ENCODE results near the gene MMP28. TPM values are rescaled to one million over a fixed set of nuclear protein-coding genes. Genes with fewer than 3 reads are reported as not detected.

Gene MMP28
- total RNA-seq, 1 donor from 2014 or later, result 0.17 TPM

DNA sequence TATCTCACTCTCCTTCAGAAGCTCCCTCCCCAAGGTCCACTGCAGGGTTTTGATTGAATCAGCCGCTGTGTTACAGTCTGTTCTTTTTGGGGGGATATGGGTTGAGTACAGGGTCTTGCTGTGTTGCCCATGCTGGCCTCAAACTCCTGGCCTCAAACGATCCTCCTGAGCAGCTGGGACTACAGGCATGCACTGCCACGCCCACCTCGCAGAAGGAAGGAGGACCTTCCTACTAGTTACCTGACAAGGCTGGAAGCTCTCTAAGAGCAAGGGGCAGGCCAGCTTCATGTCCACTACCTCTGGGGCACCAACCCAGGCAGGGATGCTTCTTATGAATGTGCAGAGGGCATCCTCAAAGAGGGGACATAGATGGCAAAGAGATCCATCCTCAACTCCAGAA lies 1.9 kb upstream of the MMP28 start:
- H3K36me3 ChIP-seq (ENCODE audit: control insufficient read depth, insufficient read depth, low read length), result no peaks in the 10 kb centered on the region
- TF ChIP-seq, protein P1, sequence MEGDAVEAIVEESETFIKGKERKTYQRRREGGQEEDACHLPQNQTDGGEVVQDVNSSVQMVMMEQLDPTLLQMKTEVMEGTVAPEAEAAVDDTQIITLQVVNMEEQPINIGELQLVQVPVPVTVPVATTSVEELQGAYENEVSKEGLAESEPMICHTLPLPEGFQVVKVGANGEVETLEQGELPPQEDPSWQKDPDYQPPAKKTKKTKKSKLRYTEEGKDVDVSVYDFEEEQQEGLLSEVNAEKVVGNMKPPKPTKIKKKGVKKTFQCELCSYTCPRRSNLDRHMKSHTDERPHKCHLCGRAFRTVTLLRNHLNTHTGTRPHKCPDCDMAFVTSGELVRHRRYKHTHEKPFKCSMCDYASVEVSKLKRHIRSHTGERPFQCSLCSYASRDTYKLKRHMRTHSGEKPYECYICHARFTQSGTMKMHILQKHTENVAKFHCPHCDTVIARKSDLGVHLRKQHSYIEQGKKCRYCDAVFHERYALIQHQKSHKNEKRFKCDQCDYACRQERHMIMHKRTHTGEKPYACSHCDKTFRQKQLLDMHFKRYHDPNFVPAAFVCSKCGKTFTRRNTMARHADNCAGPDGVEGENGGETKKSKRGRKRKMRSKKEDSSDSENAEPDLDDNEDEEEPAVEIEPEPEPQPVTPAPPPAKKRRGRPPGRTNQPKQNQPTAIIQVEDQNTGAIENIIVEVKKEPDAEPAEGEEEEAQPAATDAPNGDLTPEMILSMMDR (IDR thresholded peaks at IDR 0.05; ENCODE audit: insufficient read depth, low read length, poor library complexity, severe bottlenecking), result no peak
- DNase-seq (ENCODE audit: low read depth), result no peak
- no peak overlapping the region for H3K4me3 ChIP-seq (ENCODE audit: low read depth, low read length)
- peaks cover 30% of the 10 kb centered on the region for H3K27me3 ChIP-seq (ENCODE audit: control insufficient read depth, insufficient read depth, low read length)

DNA sequence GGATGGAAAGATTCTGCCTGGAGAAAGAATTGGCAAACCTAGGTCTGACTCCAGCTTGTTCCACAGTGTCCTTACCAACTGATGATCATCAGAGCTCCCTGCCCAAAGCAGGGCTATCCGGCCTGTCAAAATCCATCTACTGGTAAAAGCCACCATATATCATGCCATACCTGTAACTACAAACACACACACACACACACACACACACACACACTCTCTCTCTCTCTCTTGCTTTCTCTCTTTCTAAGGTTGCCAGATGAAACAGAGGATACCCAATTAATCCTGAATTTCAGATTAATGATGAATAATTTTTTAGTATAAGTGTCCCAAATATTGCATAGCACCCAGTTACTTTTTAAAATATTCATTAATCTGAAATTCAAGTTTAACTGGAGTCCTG lies 1.5 kb upstream of the MMP28 start:
- Histone ChIP-seq H3K36me3 (ENCODE audit: control insufficient read depth, insufficient read depth, low read length) (no peaks in the 10 kb centered on the region), H3K27me3 (ENCODE audit: control insufficient read depth, insufficient read depth, low read length) (peaks cover 32% of the 10 kb centered on the region), H3K4me3 (ENCODE audit: low read depth, low read length) (no peak overlapping the region)
- DNase-seq (ENCODE audit: low read depth), result no peak
- TF ChIP-seq, protein P1 (IDR thresholded peaks at IDR 0.05; ENCODE audit: insufficient read depth, low read length, poor library complexity, severe bottlenecking), result no peak

- Histone ChIP-seq H3K4me3 (ENCODE audit: low read depth, low read length) (peak overlapping the region; percentile 32), H3K36me3 (ENCODE audit: control insufficient read depth, insufficient read depth, low read length) (no peaks in the 10 kb centered on the region), H3K27me3 (ENCODE audit: control insufficient read depth, insufficient read depth, low read length) (peaks cover 32% of the 10 kb centered on the region)
- no peak for DNase-seq (ENCODE audit: low read depth)
- TF ChIP-seq, protein P1 (IDR thresholded peaks at IDR 0.05; ENCODE audit: insufficient read depth, low read length, poor library complexity, severe bottlenecking), result no peak
These were observed 427 bp upstream of the MMP28 start for GRCh38 chr17:35795871-35796265.

DNA sequence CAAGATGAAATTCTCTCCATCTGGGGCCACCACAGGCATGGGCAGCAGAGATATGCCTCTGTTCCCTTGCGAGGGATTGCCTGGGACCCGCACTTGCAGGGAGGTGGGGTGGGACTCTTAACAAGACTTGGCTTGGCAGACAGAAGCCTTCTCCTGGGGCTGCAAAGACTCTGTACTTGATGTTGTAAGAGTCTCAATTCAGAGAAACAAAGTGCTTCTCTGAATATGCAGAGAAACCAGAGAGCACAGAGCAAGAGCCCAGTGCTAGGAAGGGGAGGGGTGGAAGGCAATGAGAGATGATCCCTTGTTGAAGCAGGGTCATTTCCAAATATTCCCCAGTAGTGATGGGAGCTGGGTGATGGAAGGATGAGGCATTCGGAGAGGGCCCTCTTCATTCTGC lies 2.2 kb downstream of the MMP28 start:
- TF ChIP-seq, protein P1 (IDR thresholded peaks at IDR 0.05; ENCODE audit: insufficient read depth, low read length, poor library complexity, severe bottlenecking), result no peak
- H3K27me3 ChIP-seq (ENCODE audit: control insufficient read depth, insufficient read depth, low read length), result peaks cover 32% of the 10 kb centered on the region
- no peak overlapping the region for H3K4me3 ChIP-seq (ENCODE audit: low read depth, low read length)
- DNase-seq (ENCODE audit: low read depth), result no peak
- no peaks in the 10 kb centered on the region for H3K36me3 ChIP-seq (ENCODE audit: control insufficient read depth, insufficient read depth, low read length)

DNA sequence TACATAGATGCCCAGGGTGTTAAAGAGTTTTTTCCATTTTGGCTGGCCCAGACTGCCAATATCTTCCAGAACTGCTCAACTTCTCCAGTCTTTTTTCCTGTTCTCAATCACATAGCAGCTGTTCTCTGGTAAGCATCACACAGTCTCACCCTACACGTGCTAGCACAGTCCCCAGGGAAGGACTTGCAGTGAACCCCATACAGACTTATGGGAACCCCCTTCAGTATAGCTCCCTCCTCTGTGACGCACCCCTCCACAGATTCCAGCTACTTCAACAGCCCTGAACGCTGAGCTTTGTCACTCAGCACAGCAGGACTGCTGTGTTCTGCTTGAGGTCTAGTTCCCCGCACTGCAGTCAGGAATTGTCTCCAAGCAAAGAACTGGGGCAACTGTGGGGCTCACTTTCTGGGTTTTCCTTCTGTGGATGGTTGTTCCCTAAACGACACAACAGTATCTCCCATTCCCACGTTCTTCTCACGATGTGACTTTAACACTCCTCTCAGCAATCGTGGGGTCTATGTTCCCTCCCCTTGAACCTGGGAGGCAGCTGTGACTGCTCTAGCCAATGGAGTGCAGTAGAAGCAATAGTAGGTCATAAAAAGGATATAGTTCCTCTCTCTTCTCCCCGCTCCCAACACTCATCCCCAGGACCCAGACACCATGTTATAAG lies 3.6 kb downstream of the MMP28 start:
- H3K27me3 ChIP-seq (ENCODE audit: control insufficient read depth, insufficient read depth, low read length), result peaks cover 22% of the 10 kb centered on the region
- no peak overlapping the region for H3K4me3 ChIP-seq (ENCODE audit: low read depth, low read length)
- TF ChIP-seq, protein P1 (IDR thresholded peaks at IDR 0.05; ENCODE audit: insufficient read depth, low read length, poor library complexity, severe bottlenecking), result no peak
- no peak for DNase-seq (ENCODE audit: low read depth)
- H3K36me3 ChIP-seq (ENCODE audit: control insufficient read depth, insufficient read depth, low read length), result no peaks in the 10 kb centered on the region

GRCh38 chr17:35790841-35791240 lies 4.6 kb downstream of the MMP28 start:
- Histone ChIP-seq H3K4me3 (ENCODE audit: low read depth, low read length) (no peak overlapping the region), H3K27me3 (ENCODE audit: control insufficient read depth, insufficient read depth, low read length) (peaks cover 20% of the 10 kb centered on the region), H3K36me3 (ENCODE audit: control insufficient read depth, insufficient read depth, low read length) (no peaks in the 10 kb centered on the region)
- DNase-seq (ENCODE audit: low read depth), result no peak
- TF ChIP-seq, protein P1 (IDR thresholded peaks at IDR 0.05; ENCODE audit: insufficient read depth, low read length, poor library complexity, severe bottlenecking), result no peak
